DOHH2 (cell line): ENCODE results near the gene MAP2K5.

Experiments
- EZH2phosphoT487 ChIP-seq: fragments of 200-600 bp; sonication (generic); IDR thresholded peaks from 2 replicates; pipeline ENCODE4 v1.6.1; 2017; ENCODE audit warnings: borderline replicate concordance, mild to moderate bottlenecking, antibody characterized with exemption, low read length, moderate library complexity, mixed read lengths
- TF ChIP-seq, protein P1 (sequence below): fragments of 200-600 bp; sonication (generic); IDR thresholded peaks from one replicate; pipeline ENCODE4 v1.5.1; 2014; ENCODE audit warnings: antibody characterized with exemption, mild to moderate bottlenecking, low read depth, low read length; ENCODE audit not compliant: poor library complexity, severe bottlenecking

DNA sequence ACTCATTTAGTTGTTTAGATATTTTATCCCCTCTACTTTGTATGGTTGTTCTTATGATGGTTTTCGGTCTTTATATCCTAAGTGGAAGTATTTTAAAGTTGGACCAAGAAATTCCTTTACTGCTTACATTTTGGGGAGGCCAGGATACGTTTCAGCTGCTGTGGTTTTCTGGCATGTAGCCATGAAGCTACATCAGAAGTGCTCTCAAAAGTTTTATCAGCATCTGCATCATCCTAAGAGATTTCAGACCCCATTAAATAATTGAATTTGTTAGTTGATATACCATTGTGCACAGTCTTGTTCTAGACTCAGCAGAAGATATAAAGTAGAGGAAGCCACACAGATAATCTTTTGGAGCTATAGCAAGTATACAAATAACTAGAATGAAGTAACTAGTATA is 232.7 kb downstream of the MAP2K5 start:
- TF ChIP-seq, protein P1, sequence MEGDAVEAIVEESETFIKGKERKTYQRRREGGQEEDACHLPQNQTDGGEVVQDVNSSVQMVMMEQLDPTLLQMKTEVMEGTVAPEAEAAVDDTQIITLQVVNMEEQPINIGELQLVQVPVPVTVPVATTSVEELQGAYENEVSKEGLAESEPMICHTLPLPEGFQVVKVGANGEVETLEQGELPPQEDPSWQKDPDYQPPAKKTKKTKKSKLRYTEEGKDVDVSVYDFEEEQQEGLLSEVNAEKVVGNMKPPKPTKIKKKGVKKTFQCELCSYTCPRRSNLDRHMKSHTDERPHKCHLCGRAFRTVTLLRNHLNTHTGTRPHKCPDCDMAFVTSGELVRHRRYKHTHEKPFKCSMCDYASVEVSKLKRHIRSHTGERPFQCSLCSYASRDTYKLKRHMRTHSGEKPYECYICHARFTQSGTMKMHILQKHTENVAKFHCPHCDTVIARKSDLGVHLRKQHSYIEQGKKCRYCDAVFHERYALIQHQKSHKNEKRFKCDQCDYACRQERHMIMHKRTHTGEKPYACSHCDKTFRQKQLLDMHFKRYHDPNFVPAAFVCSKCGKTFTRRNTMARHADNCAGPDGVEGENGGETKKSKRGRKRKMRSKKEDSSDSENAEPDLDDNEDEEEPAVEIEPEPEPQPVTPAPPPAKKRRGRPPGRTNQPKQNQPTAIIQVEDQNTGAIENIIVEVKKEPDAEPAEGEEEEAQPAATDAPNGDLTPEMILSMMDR: no peak
- no peak for TF ChIP-seq EZH2phosphoT487
